Ovary (tissue), 3 donors: ENCODE data around the gene ELOVL5.

ENCODE experiments used
- CTCF ChIP-seq, 3 donors: fragments of 450-650 bp in 2 of 3; fragments of 200-600 bp in 1 of 3; IDR thresholded peaks; one replicate each; pipeline versions ENCODE4 v1.5.1 to v1.8.0; 2016 to 2022; ENCODE audit warnings: antibody characterized with exemption in 3 of 3, mild to moderate bottlenecking in 1 of 3
- EP300 ChIP-seq: sonication (generic); formaldehyde crosslinking; IDR thresholded peaks from one replicate; pipeline ENCODE4 v1.6.1; 2017; ENCODE audit warnings: antibody characterized with exemption
- POLR2A ChIP-seq: fragments of 450-650 bp; IDR thresholded peaks from one replicate; pipeline ENCODE4 v1.6.1; 2017; ENCODE audit warnings: antibody characterized with exemption, mild to moderate bottlenecking, moderate library complexity
- donor health status: DM: no; HTN: no; CAD: no.

DNA sequence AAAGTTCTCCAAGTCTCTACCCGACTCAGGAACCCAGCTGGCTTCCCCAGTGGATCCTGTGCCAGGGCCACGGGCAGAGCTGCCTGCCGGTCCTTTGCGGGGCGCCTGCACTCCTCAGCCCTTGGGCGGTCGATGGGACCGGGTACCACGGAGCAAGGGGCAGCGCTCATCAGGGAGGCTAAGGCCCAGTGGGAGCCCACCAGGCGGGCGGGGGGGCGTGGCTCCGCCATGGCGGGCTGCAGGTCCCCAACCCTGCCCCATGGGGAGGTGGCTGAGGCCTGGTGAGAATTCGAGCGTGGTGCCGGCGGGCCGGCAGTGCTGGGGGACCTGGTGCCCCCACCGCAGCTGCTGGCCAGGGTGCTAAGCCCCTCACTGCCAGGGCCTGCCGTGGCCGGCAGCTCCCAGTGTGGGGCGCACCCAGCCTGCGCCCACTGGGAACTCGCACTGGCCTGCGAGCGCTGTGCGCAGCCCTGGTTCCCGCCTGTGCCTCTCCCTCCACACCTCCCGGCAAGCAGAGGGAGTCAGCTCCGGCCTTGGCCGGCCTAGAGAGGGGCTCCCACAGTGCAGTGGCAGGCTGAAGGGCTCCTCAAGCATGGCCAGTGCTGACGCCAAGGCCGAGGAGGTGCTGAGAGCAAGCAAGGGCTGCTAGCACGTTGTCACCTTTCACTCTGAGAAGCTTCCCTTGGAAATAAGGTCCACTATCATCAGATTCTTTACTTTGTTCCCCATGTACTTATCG is 14.8 kb upstream of the ELOVL5 start:
- no peak for TF ChIP-seq POLR2A
- no peak for TF ChIP-seq EP300
- TF ChIP-seq CTCF (IDR thresholded peaks at IDR 0.05): no peak
